SKM-1 (cell line): Measurements from ENCODE around the gene DACH1.

Source experiments
- DNase-seq: peaks from one replicate; lab custom pipeline; 2025; ENCODE audit not compliant: unreplicated experiment; lab: John Stamatoyannopoulos, UW

Gene DACH1

DNA sequence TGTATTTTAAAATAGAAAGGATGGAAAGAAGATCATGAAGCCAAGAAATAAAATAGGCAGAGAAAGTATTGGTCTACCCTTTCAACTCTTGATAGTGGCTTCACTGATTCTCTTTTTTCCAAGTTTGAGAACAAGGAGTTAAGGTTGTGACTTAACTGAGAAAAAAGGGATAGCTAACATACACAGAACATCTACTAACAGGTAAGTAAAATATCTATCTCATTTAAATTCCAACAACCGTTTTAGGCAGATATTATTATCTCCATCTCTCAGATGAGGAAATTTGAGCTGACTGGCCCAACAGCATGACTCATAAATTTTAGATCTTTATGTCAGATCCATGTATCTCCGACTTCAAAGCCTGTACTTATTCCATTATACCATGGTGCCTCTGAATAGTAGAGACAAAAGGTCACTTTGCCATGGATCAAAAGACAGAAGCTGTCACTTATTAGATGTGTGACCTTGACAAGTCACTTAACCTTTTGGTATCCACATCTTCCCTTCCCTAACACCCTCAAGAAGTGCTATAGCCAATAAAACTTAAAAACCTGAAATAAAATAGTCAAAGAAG is 152.1 kb downstream of the DACH1 start:
- no peak for DNase-seq

- no peak for DNase-seq
Measured at GRCh38 chr13:71712988-71713653, 153.9 kb downstream of the DACH1 start.

DNA sequence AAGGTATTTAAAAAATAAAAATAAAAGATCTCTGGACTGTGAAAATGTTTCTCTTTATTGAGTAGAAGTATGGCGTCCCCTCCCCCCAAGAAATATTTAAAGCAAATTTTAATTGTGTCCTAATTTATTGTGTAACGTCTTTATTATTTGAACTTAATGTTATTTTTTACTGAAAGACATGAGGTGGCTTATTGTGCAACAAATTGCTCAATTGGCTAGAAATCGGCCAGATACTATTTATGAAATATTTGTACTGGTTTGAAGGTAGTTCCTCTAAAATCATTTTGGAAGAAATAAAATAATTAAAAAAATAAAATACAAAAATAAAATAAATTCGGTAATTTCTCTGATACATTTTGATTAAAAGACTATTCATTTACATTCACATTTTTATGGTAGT is 162.3 kb downstream of the DACH1 start:
- no peak for DNase-seq

DNA sequence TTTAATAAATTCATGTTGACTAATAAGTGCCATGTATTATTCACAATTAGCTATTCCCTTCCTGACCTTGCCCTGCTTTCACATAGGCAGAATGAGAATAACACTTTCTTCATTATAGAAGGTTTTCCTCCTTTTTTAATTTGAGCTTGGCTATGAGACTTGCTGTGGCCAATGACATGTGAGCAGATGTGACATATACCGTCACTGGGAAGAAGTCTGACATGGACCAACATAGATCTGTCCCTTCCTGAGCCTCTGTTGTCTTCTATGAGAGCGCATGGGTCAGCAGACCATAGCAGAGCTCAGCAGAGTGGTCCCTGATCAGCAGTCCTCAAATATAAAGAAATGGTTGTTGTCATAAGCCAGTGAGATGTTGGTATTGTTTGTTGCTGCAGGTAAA is 163.9 kb downstream of the DACH1 start:
- no peak for DNase-seq

GRCh38 chr13:71702253-71702652 is 164.8 kb downstream of the DACH1 start:
- DNase-seq: no peak

- DNase-seq: no peak
Measured at GRCh38 chr13:71701741-71702140, 165.3 kb downstream of the DACH1 start.

DNA sequence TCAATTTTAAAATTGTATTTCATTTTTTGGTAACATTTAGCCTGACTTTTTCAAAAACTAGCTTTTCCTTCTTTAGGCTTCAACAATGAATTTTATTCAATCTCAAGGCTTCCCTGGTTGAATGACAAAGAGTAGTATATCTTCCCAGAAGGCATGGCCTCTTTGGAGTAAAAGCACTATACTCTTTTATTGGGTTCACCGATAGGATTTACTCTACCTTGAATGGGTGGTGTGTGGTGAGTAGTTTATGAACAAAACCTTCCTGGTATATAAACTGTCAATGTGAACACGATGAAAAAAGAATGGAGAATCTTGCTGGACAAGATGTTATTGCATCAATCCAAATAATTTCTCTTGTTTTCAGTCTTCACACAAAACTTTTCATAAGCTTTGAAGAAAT is 167.7 kb downstream of the DACH1 start:
- DNase-seq: no peak

DNA sequence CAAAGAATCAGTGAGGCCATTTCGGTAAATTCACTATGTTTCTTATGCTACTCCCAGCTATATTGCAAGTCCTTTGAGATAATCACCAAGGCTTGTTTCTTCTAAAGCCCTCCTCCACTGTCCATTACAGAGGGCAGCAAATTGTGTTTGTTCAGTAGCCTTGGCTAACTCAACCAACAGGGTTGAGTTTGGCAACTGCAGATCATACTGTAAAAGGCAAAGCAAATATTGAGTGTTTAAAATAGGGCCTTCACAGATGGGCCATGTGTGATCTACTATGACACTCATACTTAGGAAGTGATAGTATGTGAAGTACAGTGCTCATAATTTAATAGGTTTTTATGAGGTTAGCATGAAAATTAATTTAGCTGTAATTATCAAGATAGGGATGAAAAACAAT is 171.3 kb downstream of the DACH1 start:
- no peak for DNase-seq

GRCh38 chr13:71685072-71685471 is 181.9 kb downstream of the DACH1 start:
- DNase-seq: no peak

DNA sequence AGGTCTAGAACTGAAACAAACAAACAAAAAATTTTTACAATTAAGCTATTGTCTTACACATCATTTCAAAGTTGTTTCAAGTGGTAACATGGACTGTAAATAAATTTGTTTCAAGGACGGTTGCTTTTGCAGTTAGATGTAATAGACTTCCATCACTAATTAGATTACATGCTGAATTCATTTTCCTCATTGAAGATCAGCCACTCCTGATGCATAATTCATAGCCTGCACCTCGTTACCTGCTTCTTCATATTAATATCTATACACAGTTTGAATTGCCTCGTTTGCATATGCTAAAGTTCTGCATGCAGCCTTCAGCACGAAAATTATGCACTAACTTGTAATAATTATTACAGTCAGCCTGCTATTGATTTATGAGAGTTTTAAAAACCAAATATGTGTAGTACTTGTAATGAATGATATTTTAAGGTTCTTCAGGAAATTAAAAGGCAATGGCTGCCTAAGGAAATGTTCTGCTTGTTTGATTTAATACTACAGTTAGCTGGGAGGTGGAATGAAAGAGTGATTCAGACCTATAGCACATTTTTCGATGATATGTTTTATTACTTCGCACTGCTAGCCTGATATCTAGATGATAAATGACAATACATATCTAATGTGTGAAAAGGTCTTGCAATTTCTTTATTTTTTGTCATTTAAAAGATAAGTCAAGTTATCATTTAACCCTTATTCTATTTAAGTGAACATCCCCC is 184.9 kb downstream of the DACH1 start:
- DNase-seq: no peak

DNA sequence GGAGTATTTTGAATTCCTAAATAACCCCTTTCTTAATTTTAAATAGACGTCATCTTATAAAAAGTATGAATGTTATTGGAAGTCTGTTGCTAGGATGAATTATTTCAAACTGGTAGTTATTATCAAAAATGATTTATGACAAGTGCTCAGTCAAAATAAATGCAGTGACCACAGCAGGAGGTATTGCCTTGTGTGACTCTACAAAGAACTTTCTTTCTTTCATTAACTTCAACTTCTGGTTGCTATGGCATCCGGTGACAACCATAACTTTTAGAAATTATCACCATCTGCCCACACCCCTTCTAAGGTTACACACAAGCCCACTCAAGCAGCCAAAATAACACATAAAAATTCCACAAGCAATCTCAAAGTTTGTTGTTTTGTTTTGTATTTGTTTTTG is 189.9 kb downstream of the DACH1 start:
- no peak for DNase-seq

DNA sequence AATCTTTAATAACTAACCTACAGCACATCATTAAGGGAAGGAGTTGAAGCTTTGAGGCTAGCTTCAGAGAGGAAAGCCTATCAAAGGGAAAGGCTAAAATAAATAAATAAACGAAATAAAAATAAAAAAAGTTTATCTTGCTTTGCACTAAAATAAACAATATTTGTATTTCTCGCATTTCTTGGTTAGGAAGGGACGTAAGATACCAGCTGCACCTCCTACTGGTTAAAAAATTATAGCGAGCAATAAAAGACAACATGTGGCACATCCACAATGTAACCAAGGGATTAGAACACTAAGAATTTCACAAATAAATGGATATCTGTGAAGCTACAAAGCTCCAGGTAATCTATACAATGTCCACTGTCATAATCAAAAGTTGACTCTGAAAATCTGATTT is 194.5 kb downstream of the DACH1 start:
- no peak for DNase-seq

DNA sequence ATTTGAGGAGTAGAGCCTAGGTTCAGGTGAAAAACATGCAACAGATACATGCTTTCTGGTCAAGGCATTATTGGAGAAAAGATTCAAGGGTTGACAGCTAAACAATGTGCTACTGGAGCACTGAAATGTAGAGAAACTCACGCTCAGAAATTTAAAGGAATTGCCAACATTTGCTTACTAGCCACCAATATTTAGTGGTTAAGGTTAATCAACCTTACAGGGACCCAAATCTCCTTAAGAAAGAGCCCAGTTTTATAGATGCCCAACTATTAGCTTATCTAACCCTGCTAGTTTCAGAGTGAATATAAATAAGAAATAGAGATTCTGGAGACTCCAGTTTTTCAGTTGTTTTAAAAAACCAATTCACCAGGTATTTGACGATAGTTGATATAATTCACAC is 203.6 kb downstream of the DACH1 start:
- no peak for DNase-seq

- no peak for DNase-seq
Measured at GRCh38 chr13:71661921-71662320, 205.1 kb downstream of the DACH1 start.

GRCh38 chr13:71659404-71659803 is 207.6 kb downstream of the DACH1 start:
- DNase-seq: no peak

DNA sequence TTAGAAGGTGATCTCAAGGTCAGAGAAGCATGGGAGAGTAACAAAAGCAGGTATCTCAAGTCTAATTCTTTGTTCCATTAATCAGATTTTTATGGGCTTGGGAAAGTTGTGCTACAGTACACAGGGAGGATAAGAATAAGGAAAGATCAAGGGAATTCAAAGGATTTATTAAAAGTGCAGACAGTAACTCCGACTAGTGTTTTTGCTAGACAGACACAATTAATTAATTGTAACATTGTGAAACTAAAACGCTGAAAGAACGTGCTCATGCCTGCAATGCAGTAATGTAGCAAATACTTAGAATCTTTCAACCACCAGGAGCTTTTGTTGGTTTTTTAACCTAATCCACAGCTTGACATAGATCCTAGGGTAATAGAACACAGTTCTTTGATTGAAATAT is 221.5 kb downstream of the DACH1 start:
- DNase-seq: no peak

DNA sequence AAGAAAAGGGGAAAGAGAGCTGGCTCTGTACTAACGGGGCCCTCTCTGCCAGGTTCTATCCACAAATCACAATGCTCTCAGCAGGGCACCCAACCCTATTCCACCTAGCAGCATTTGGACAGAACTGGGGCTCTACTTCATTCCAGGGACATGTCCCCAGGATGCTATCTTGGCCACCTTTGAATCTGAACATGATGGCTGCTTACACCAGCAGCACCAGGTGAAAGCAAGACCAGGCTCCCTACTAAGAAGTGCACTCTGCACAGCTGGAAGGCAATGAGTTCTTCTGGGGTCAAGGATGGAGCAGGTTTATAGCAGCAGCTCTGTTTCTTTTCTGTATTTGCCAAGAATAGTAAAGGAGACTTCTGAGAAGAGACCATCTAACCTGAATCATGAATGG is 222.4 kb downstream of the DACH1 start:
- no peak for DNase-seq

- no peak for DNase-seq
Measured at GRCh38 chr13:71643448-71643860, 223.6 kb downstream of the DACH1 start.

GRCh38 chr13:71638751-71639150 is 228.3 kb downstream of the DACH1 start:
- no peak for DNase-seq

DNA sequence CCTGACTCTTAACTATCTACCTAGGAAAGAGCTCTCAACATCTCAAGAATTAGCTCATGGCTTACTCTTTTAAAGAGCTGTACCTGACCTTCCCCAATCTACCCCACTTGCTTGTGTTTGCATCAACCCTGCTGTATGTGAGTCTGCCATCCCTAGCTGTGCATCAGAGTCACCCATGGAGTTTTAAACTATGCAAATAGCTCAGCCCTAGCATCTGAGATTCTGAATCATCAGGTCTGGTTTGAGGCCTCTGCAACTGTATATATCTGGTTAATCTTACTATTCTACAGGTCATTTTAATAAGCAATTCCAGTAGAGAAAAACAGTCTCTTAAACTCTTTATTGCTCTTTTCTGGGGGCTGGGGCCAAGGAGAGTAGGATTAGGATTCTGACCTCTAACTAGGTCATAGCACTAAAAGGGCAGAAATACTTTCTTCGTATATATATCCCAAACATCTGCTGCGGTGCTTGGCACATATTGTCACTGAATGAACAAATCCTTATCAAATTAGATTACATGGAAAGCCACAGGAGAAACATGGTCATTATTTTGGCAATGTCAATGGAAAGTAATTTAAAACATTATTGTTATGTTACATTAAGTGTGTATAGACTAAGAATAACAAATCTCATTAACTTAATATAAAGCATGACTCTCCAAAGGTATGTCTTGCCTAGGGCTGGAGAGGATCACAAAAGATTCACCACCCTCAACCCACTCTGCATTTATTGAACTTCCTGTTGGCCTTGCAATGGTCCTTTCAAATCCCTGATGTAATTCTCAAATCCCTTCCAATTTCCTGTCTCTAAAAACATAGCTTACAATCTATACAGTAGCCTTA is 232.2 kb downstream of the DACH1 start:
- DNase-seq: no peak

GRCh38 chr13:71634182-71634581 is 232.8 kb downstream of the DACH1 start:
- no peak for DNase-seq

DNA sequence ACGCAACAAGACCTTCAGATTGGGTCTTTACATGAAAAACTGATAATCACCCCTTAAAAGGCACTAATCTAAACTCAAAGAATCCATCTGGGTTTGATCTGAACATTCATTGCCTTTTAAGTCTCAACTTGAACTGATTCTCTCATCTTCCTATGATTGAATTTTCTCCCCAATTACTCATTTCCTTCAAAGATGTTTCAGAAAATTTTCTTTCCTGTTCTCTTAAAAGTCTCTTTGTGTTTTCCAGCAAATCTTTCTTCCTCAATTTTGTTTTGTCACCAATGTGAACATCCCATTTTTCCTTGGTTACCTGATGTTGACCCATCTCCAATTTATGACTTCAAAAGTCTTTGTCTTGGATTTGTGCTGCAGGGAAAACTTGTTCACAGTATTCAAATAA is 234.3 kb downstream of the DACH1 start:
- no peak for DNase-seq
